Measurements from ENCODE around the gene BSCL2.
"Not testable (repeated sequence)": the region's sequence is repeated elsewhere in the genome, so short reads cannot be mapped to it uniquely, and the experiment has no call there.

The BSCL2 gene

DNA sequence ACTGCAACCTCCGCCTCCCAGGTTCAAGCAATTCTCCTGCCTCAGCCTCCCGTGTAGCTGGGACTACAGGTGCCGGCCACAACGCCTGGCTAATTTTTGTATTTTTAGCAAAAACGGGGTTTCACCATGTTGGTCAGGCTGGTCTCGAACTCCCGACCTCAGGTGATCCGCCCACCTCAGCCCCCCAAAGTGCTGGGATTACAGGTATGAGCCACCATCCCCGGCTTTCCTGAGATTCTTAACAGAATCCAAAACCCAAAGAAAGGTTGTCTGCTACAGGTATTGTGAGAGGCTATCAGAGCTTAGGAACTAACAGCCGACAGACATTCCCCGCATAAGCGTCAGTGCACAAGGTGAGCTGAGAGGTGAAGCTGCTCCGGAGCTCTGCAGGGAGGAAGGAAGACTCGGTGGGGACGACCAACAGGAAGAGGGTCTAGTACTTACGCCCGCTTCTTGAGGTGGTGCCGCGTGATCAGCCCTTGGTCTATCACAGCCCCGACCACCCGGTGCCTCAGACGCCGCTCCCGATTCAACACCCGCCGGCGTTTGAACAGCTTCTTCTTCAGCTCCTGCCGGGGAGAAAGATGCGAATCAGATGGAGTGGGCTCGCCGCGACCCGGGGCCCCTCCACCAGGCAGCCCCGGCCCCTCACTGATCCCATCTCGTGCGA is 42.7 kb downstream of the BSCL2 start:
- peak in 17 of 58 donors; percentile 48 to 72 (median 62) for DNase-seq

- no peak for DNase-seq
These were observed 50.3 kb downstream of the BSCL2 start for GRCh38 chr11:62656796-62657429.

DNA sequence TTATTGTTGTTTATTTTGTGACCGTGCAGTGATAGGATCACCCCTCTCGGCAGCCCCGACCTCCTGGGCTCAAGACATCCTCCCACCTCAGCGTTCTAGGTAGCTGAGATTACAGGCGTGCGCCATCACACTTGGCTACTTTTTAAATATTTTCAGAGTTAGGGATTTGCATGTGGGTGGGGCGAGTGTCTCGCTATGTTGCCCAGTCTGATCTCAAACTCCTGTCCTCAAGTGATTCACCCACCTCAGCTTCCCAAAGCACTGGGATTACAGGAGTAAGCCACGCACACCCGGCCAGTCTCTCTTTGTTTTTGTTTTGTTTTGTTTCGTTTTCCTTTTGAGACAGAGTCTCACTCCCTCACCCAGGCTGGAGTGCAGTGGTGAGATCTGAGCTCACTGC is 52.9 kb downstream of the BSCL2 start:
- DNase-seq: no peak

DNA sequence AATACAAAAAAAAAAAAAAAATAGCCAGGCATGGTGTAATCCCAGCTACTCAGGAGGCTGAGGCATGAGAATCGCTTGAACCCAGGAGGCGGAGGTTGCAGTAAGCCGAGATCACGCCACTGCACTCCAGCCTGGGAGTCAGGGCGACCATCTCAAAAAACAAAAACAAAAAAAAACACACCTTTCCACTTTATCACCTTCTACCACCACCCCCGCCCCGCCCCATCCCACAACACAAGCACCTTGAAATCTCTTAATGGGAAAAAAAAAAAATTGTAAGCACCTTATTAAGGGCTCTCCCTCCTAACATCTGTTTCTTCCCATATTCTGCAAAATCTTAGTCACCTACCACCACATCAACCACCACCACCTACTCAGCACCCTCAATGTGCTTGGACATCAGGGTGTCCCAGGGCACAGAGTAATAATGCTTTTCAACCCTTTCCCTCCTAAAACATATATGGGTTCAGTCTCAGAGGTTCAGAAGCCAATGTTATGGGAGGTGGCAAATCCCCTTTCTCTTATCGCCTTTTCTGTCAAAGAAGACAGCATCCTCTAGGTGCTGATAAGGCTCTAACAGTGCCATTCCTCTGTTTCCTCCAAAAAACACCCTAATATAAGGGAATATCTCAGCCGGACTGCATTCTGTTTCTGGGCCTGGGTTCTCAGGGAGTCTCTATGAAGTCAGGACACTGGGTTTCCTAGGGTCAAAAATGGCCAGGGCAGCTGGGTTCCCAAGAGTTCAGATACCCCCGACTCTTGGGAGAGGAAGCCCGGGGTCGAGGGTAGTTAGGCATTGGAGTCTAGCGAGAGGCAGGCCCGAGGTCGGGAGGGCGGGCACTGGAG is 54.8 kb downstream of the BSCL2 start:
- DNase-seq: no peak

DNA sequence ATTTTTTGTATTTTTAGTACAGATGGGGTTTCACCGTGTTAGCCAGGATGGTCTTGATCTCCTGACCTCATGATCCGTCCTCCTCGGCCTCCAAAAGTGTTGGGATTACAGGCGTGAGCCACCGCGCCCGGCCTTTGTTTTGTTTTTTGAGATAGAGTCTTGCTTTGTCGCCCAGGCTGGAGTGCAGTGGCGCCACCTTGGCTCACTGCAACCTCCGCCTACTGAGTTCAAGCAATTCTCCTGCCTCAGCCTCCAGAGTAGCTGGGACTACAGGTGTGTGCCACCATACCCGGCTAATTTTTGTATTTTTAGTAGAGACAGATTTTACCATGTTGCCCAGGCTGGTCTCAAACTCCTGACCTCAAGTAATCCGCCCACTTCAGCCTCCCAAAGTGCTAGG is 56.9 kb downstream of the BSCL2 start:
- DNase-seq: not testable (repeated sequence)

GRCh38 chr11:62649486-62649885 is 57.7 kb downstream of the BSCL2 start:
- DNase-seq: no peak

- DNase-seq: no peak
These were observed 58.3 kb downstream of the BSCL2 start for GRCh38 chr11:62648967-62649364.

DNA sequence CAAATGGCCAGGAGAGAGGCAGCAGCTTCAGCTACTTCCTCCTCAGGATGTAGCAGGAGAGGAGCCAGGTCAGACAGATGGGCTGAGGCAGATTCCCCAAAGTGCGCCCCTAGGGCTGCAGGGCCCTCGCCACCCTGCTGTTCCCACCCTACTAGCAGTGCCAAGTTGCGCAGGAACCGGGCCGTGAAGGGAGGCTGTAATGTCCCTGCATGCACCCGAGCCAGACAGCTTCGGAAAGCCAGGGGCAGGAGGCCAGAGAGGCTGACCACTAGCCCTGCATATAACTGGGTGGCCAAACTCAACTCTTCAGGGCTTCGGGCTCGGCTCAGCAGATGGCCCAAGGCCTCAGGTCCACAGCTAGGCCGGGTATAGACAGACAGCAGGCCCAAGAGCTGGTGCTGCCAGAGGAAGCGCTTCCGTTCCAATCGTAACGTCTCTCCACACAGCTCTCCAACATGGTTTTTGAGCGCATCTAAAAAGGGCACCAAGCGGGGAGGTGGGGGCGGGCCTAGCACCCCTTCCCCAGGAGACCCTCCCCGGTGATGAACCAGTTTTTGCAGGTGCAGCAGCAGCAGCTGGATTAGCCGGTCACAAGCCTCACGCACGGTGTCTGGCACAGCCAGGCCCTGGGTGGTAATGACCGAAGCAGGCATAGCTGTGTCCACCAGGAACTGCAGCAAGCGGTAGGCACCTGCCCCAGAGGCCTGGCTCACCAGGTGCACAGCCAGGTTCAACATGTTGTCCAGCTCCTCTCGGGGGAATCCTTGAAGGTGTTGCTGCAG is 58.8 kb downstream of the BSCL2 start:
- DNase-seq: no peak

DNA sequence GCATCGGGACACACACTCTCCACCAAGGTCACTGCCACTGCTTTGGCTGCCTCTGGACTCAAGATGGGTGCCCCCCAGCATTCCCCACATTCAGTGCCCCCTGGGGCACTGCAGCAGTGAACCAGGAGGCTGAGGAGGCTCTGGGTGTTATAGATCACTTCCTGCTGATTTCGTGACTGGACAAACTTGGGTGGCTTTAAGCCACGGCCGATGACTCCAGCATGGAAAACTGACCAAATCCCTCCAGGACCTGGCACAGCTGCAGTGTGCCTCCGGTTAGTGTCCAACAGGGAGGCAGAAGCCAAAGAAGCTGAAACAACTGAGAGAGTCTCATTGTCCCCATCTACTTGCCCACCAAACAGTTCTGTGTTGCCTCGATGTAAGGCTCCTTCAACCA is 59.6 kb downstream of the BSCL2 start:
- no peak for DNase-seq

GRCh38 chr11:62646825-62647608 is 60.2 kb downstream of the BSCL2 start:
- peak in 4 of 58 donors; percentile 8 to 39 (median 31) for DNase-seq

DNA sequence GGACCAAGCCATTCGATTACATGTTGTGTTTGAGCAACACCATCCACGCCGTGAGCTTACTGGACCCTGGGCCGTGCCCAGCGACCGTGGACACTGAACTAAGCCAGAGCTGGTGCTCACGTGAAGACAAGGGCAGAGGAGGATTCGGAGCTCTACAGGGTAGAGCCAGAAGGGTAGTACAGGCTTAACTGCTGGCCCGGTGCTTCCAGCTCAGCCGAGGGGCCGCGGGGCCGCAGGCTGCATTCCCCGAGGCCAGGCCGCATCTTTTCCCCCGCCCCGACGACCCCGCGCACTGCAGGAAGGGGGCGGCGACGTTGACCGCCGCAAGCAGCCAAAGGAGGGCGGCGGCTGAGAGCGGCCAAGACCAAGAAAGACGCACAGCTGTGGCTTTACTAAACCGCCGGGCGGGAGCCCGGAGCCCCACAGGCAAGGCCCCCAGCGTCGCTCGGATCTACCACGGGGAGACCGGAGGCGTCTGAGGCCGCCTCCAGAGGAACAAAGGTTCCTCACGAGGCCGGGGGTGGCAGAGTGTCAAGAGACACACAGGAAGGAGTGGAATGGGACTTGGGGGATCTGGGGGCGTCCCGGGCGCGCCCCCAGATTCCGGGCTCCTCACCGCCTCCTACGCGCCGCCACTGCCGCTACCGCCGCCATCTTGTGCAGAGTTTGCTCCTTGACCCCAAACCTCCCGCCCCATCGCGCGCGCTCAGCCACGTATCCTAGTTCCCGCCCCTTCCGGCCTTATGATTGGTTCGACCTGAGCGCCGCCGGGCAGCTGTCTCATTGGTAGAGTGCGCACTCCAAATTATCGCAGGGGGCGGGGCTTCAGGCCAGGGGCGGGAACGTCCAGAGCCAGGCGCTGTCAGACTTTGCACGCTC is 61.0 kb downstream of the BSCL2 start, which contains the start of gene GANAB:
TSS of gene GANAB (minus strand) at position 668 of the 879 bp plus-strand sequence. CDS start at position 654, 14 bp downstream.
- DNase-seq: peak; percentile 76 to 99 (median 97)

DNA sequence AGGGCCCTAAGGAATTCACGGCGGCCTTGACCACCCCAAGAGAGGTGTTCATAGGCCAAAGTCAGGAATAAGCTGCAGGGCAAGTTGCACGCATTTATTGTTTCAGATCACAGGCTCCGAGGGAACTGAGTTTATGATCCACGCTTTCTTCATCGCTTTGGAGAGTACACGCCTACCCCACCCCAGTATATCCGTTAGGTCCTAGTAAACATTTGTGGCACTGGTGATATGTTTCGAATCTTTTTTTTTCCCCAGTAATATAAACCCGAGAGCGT is 61.6 kb downstream of the BSCL2 start:
- no peak for DNase-seq

DNA sequence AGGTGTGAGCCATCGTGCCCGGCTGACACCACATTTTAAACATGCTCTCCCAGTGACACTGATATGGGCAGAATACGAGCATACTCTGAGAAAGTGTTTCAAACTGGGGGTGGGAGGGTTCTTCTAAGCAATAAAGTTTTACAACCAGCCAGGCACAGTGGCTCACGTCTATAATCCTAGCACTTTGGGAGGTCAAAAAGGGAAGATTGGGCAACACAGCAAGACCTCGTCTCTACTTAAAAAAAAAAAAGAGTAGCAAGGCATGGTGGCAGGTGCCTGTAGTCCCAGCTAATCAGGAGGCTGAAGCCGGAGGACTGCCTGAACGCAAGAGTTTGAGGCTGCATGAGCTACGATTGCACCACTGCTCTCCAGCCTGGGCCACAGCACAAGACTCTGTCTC is 63.0 kb downstream of the BSCL2 start:
- DNase-seq: no peak
